ENCODE results near the gene TRMT11.

The TRMT11 gene

DNA sequence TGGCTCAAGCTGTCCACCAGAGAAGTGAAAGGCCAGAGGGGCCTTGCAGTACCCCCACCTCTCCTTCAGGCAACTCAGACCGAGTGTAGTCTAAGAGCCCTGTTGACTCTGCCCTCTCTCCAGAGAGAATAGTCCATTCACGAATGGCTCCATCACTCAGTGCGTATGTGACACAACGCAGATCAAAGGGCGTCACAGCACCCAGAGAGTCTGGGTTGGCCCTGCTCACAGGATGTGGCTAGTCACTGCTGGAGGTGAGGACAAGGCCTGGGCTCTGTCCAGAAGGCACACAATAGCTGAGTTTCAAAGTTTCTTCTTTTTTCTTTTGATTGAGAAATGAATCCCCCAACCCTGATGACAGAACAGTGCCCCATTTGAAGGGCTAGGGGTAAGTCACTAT lies 74.1 kb downstream of the TRMT11 start (continued):
- no peak for TF ChIP-seq ZNF140 (tag by site-specific recombination; IDR thresholded peaks at IDR 0.05)
- no peak for TF ChIP-seq HOXD13 (CRISPR knock-in tag; IDR thresholded peaks at IDR 0.05; ENCODE audit: borderline replicate concordance)

DNA sequence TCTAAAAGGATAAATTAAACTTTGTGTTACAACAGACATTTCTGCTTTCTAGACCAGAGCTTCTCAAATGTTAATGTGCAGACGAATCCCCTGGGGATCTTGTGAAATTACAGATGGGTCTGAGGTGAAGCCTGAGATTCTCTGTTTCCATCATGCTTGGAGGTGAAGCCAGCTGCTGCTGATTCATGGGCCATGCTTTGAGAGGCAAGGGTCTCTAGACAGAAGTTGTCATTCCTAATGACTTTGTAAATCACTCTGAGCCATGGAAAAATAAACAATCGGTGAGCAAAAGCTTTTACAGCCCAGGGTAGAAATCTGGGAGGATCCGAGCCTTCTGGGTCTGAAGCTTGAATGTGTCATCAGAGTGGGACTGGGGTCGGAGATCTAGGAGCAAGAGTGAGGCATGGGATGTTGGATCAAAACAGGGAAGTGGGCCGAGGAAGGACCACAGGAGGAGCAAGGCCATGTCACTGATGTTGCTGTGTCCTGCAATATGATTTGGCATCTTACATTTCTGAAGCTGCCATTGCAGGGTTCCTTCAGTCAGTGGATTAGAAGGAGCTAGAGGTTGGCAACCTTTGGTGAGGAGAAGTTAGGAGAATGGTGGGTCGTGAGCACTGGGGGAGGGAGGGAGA lies 77.3 kb downstream of the TRMT11 start:
- no peaks in the 10 kb centered on the region for H3K9me3 ChIP-seq (ENCODE audit: control insufficient read depth, insufficient read depth, low read depth, low read length)
- H3K27ac ChIP-seq (ENCODE audit: extremely low read depth, low read depth, low read length): peak overlapping the region; percentile 4; the same call in 1 of the 2 replicates
- peaks cover 22% of the 10 kb centered on the region for H3K4me1 ChIP-seq (ENCODE audit: control insufficient read depth, insufficient read depth, low read length)
- H3K36me3 ChIP-seq (ENCODE audit: control insufficient read depth in 2 of 2, insufficient read depth in 1 of 2, low read length in 2 of 2): peaks cover 0 to 14% of the 10 kb centered on the region in 2 experiments; a peak in 1 of 3 replicates
- H3K4me3 ChIP-seq (ENCODE audit: low read depth, low read length): no peak overlapping the region
- CTCF ChIA-PET: interaction anchor here (0.6 to 1.1 kb wide), 3 partner anchors 11 to 970 kb away, joined by 3 read pairs; no protein-coding TSS in a partner anchor
- POLR2A ChIA-PET: no interaction called here
- no peak for TF ChIP-seq ZNF335 (tag by site-specific recombination; conservative IDR thresholded peaks at IDR 0.05)
- TF ChIP-seq ZNF561 (tag by site-specific recombination; IDR thresholded peaks at IDR 0.05; ENCODE audit: borderline replicate concordance): peak; percentile 57; the same call in 1 of the 2 replicates
- no peak for TF ChIP-seq ZNF624 (tag by site-specific recombination; IDR thresholded peaks at IDR 0.05)
- TF ChIP-seq, protein P1, sequence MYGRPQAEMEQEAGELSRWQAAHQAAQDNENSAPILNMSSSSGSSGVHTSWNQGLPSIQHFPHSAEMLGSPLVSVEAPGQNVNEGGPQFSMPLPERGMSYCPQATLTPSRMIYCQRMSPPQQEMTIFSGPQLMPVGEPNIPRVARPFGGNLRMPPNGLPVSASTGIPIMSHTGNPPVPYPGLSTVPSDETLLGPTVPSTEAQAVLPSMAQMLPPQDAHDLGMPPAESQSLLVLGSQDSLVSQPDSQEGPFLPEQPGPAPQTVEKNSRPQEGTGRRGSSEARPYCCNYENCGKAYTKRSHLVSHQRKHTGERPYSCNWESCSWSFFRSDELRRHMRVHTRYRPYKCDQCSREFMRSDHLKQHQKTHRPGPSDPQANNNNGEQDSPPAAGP (tag by site-specific recombination; IDR thresholded peaks at IDR 0.05): peak; percentile 50; the same call in 1 of the 2 replicates
- no peak for TF ChIP-seq ZNF169 (tag by site-specific recombination; IDR thresholded peaks at IDR 0.05)
- TF ChIP-seq GLIS1 (tag by site-specific recombination; IDR thresholded peaks at IDR 0.05): peak; percentile 16; the same call in 1 of the 2 replicates
- TF ChIP-seq ZNF114 (tag by site-specific recombination; IDR thresholded peaks at IDR 0.05): no peak
- TF ChIP-seq SP7 (tag by site-specific recombination; IDR thresholded peaks at IDR 0.05): 0 out of 2 replicates have a peak, but pooled peaks have one; percentile 28
- TF ChIP-seq, protein P2, sequence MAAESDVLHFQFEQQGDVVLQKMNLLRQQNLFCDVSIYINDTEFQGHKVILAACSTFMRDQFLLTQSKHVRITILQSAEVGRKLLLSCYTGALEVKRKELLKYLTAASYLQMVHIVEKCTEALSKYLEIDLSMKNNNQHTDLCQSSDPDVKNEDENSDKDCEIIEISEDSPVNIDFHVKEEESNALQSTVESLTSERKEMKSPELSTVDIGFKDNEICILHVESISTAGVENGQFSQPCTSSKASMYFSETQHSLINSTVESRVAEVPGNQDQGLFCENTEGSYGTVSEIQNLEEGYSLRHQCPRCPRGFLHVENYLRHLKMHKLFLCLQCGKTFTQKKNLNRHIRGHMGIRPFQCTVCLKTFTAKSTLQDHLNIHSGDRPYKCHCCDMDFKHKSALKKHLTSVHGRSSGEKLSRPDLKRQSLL (tag by site-specific recombination; IDR thresholded peaks at IDR 0.05): no peak
- 0 out of 2 replicates have a peak, but pooled peaks have one; percentile 24 for TF ChIP-seq ZNF843 (tag by site-specific recombination; IDR thresholded peaks at IDR 0.05)
- no peak for TF ChIP-seq ZSCAN30 (tag by site-specific recombination; IDR thresholded peaks at IDR 0.05)
- no peak for TF ChIP-seq KLF9 (tag by site-specific recombination; IDR thresholded peaks at IDR 0.05; ENCODE audit: low read depth)
- TF ChIP-seq, protein P3, sequence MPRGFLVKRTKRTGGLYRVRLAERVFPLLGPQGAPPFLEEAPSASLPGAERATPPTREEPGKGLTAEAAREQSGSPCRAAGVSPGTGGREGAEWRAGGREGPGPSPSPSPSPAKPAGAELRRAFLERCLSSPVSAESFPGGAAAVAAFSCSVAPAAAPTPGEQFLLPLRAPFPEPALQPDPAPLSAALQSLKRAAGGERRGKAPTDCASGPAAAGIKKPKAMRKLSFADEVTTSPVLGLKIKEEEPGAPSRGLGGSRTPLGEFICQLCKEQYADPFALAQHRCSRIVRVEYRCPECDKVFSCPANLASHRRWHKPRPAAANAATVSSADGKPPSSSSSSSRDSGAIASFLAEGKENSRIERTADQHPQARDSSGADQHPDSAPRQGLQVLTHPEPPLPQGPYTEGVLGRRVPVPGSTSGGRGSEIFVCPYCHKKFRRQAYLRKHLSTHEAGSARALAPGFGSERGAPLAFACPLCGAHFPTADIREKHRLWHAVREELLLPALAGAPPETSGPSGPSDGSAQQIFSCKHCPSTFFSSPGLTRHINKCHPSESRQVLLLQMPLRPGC (tag by site-specific recombination; IDR thresholded peaks at IDR 0.05): peak; percentile 25; the same call in 1 of the 2 replicates
- TF ChIP-seq ZNF302 (tag by site-specific recombination; IDR thresholded peaks at IDR 0.05; ENCODE audit: low read depth): no peak
- peak; percentile 90 for TF ChIP-seq WT1 (tag by site-specific recombination; IDR thresholded peaks at IDR 0.05)
- TF ChIP-seq, protein P4, sequence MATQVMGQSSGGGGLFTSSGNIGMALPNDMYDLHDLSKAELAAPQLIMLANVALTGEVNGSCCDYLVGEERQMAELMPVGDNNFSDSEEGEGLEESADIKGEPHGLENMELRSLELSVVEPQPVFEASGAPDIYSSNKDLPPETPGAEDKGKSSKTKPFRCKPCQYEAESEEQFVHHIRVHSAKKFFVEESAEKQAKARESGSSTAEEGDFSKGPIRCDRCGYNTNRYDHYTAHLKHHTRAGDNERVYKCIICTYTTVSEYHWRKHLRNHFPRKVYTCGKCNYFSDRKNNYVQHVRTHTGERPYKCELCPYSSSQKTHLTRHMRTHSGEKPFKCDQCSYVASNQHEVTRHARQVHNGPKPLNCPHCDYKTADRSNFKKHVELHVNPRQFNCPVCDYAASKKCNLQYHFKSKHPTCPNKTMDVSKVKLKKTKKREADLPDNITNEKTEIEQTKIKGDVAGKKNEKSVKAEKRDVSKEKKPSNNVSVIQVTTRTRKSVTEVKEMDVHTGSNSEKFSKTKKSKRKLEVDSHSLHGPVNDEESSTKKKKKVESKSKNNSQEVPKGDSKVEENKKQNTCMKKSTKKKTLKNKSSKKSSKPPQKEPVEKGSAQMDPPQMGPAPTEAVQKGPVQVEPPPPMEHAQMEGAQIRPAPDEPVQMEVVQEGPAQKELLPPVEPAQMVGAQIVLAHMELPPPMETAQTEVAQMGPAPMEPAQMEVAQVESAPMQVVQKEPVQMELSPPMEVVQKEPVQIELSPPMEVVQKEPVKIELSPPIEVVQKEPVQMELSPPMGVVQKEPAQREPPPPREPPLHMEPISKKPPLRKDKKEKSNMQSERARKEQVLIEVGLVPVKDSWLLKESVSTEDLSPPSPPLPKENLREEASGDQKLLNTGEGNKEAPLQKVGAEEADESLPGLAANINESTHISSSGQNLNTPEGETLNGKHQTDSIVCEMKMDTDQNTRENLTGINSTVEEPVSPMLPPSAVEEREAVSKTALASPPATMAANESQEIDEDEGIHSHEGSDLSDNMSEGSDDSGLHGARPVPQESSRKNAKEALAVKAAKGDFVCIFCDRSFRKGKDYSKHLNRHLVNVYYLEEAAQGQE (tag by site-specific recombination; IDR thresholded peaks at IDR 0.05): no peak
- no peak for TF ChIP-seq ZEB2 (tag by site-specific recombination; IDR thresholded peaks at IDR 0.05)
- TF ChIP-seq KLF1 (tag by site-specific recombination; IDR thresholded peaks at IDR 0.05): no peak
- TF ChIP-seq ZNF184 (tag by site-specific recombination; IDR thresholded peaks at IDR 0.05): no peak
- TF ChIP-seq, protein P5, sequence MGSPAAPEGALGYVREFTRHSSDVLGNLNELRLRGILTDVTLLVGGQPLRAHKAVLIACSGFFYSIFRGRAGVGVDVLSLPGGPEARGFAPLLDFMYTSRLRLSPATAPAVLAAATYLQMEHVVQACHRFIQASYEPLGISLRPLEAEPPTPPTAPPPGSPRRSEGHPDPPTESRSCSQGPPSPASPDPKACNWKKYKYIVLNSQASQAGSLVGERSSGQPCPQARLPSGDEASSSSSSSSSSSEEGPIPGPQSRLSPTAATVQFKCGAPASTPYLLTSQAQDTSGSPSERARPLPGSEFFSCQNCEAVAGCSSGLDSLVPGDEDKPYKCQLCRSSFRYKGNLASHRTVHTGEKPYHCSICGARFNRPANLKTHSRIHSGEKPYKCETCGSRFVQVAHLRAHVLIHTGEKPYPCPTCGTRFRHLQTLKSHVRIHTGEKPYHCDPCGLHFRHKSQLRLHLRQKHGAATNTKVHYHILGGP (tag by site-specific recombination; IDR thresholded peaks at IDR 0.05): peak; percentile 61
- TF ChIP-seq ZNF529 (tag by site-specific recombination; IDR thresholded peaks at IDR 0.05; ENCODE audit: insufficient replicate concordance): no peak
- TF ChIP-seq FEZF1 (tag by site-specific recombination; IDR thresholded peaks at IDR 0.05): peak; percentile 35; the same call in 1 of the 2 replicates
- no peak for TF ChIP-seq ZNF341 (tag by site-specific recombination; IDR thresholded peaks at IDR 0.05; ENCODE audit: low read depth)
- TF ChIP-seq ZNF138 (tag by site-specific recombination; IDR thresholded peaks at IDR 0.05; ENCODE audit: borderline replicate concordance): no peak
